ENCODE results near the gene GLT1D1.

DNA sequence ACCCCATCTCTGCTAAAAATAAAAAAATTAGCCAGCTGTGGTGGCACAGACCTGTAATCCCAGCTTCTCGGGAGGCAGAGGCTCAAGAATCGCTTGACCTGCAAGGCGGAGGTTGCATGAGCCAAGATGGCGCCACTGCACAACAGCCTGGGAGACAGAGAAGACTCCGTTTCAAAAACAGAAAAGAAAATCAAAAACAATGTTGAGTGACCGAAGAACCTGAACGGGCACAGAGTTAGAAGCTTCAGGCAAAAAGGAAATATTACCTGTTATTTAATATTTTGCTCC is 3.5 kb downstream of the GLT1D1 start:
- TF ChIP-seq, protein P1, sequence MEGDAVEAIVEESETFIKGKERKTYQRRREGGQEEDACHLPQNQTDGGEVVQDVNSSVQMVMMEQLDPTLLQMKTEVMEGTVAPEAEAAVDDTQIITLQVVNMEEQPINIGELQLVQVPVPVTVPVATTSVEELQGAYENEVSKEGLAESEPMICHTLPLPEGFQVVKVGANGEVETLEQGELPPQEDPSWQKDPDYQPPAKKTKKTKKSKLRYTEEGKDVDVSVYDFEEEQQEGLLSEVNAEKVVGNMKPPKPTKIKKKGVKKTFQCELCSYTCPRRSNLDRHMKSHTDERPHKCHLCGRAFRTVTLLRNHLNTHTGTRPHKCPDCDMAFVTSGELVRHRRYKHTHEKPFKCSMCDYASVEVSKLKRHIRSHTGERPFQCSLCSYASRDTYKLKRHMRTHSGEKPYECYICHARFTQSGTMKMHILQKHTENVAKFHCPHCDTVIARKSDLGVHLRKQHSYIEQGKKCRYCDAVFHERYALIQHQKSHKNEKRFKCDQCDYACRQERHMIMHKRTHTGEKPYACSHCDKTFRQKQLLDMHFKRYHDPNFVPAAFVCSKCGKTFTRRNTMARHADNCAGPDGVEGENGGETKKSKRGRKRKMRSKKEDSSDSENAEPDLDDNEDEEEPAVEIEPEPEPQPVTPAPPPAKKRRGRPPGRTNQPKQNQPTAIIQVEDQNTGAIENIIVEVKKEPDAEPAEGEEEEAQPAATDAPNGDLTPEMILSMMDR (IDR thresholded peaks at IDR 0.05 in 4 of 5, conservative IDR thresholded peaks at IDR 0.05 in 1 of 5): no peak
- no peak for TF ChIP-seq POLR2A (IDR thresholded peaks at IDR 0.05)

Measured in gastrocnemius medialis (tissue), 4 donors.